GM12878 (cell line): ENCODE data around the gene ITGA11. TPM values are rescaled to one million over a fixed set of nuclear protein-coding genes. Genes with fewer than 3 reads are reported as not detected.

ENCODE experiments used
- EGR1 ChIP-seq, 2 experiments: IDR thresholded peaks; 1 replicate in 1 of 2; 2 replicates in 1 of 2; pipeline ENCODE4 v1.6.1; 2011 to 2012; ENCODE audit warnings: low read depth in 2 of 2, low read length in 2 of 2, borderline replicate concordance in 1 of 2, mild to moderate bottlenecking in 1 of 2, moderate library complexity in 1 of 2
- EP300 ChIP-seq, 2 experiments: fragments of 150-350 bp in 1 of 2; IDR thresholded peaks; 2 replicates each; pipeline ENCODE4 v1.6.1; 2011 to 2012; ENCODE audit warnings: low read depth in 2 of 2, low read length in 2 of 2, borderline replicate concordance in 1 of 2, improper control_type of control experiment in 1 of 2, inconsistent platforms in 1 of 2; ENCODE audit not compliant: control insufficient read depth in 1 of 2
- NFYB ChIP-seq: IDR thresholded peaks from 2 replicates; pipeline ENCODE4 v1.6.1; 2011; ENCODE audit warnings: low read depth, mild to moderate bottlenecking, low read length, improper control_type of control experiment, moderate library complexity; ENCODE audit not compliant: insufficient read depth
- NR2F1 ChIP-seq: fragments of 450-650 bp; conservative IDR thresholded peaks from 2 replicates; pipeline ENCODE4 v1.6.1; 2017; ENCODE audit warnings: mild to moderate bottlenecking
- SMAD1 ChIP-seq: fragments of 450-650 bp; IDR thresholded peaks from 2 replicates; pipeline ENCODE4 v1.6.1; 2018; ENCODE audit warnings: mild to moderate bottlenecking, low read depth; ENCODE audit not compliant: partially characterized antibody
- SUPT20H ChIP-seq: IDR thresholded peaks from 2 replicates; pipeline ENCODE4 v1.6.1; 2011; ENCODE audit warnings: low read depth, mild to moderate bottlenecking, low read length, moderate library complexity, borderline replicate concordance; ENCODE audit not compliant: control insufficient read depth
- TBL1XR1 ChIP-seq: IDR thresholded peaks from 2 replicates; pipeline ENCODE4 v1.6.1; 2012; ENCODE audit warnings: low read depth, low read length, improper control_type of control experiment
- TCF3 ChIP-seq: IDR thresholded peaks from 2 replicates; pipeline ENCODE4 v1.6.1; 2012; ENCODE audit warnings: low read depth, mild to moderate bottlenecking, low read length, borderline replicate concordance; ENCODE audit not compliant: insufficient read depth
- WRNIP1 ChIP-seq: IDR thresholded peaks from 2 replicates; pipeline ENCODE4 v1.6.1; 2011; ENCODE audit warnings: low read depth, low read length, improper control_type of control experiment, borderline replicate concordance
- polyA plus RNA-seq, 11 experiments: library from polyadenylated mRNA; depleted of rRNA in 4 of 11; unstranded in 6 of 11; stranded (reverse) in 5 of 11; fragments of >200 nt; fragmentation: Nextera tagmentation in 4 of 11; fragmentation: Illumina TruSeq in 1 of 11; extraction: Ambion mirVana in 4 of 11; extraction: Trizol in 1 of 11; gene quantifications; 1 replicate in 1 of 11; 2 replicates in 10 of 11; pipeline versions ENCODE4 v1.2.1 to v1.2.3, GENCODE V29; 2011 to 2016; ENCODE audit warnings: inconsistent platforms in 2 of 11, missing spikeins in 2 of 11, low read depth in 1 of 11
- total RNA-seq, 4 experiments: library from RNA; depleted of rRNA in 3 of 4; stranded (reverse); fragments of >200 nt in 3 of 4; fragmentation: Illumina TruSeq in 1 of 4; extraction: Trizol in 1 of 4; gene quantifications; 2 replicates each; pipeline versions ENCODE4 v1.2.1 to v1.2.3, GENCODE V29; 2013 to 2021
- TF ChIP-seq, protein P1 (sequence below): fragments of 450-650 bp; IDR thresholded peaks from 2 replicates; pipeline ENCODE4 v1.6.1; 2016; ENCODE audit warnings: mild to moderate bottlenecking
- TF ChIP-seq, protein P2 (sequence below): fragments of 150-350 bp; IDR thresholded peaks from 2 replicates; pipeline ENCODE4 v1.6.1; 2014; ENCODE audit warnings: mild to moderate bottlenecking, low read depth, low read length
- TF ChIP-seq, protein P3 (sequence below): fragments of 450-650 bp; formaldehyde crosslinking; IDR thresholded peaks from 2 replicates; pipeline ENCODE4 v1.4.0; 2020; ENCODE audit warnings: mild to moderate bottlenecking, moderate library complexity
- TF ChIP-seq, protein P4 (sequence below): fragments of 450-650 bp; IDR thresholded peaks from 2 replicates; pipeline ENCODE4 v1.6.1; 2017; ENCODE audit warnings: mild to moderate bottlenecking, moderate library complexity
- TF ChIP-seq, protein P5 (sequence below): fragments of 450-650 bp; conservative IDR thresholded peaks from 2 replicates; pipeline ENCODE4 v1.6.1; 2017; ENCODE audit warnings: mild to moderate bottlenecking, moderate library complexity

The ITGA11 gene
- total and polyA plus RNA-seq, 10 of the 15 experiments (the other 5 are each of a cell fraction or from before 2014, with no cell fraction given) = under 0.01 to 0.36 (median 0.13) TPM; not detected in 1

DNA sequence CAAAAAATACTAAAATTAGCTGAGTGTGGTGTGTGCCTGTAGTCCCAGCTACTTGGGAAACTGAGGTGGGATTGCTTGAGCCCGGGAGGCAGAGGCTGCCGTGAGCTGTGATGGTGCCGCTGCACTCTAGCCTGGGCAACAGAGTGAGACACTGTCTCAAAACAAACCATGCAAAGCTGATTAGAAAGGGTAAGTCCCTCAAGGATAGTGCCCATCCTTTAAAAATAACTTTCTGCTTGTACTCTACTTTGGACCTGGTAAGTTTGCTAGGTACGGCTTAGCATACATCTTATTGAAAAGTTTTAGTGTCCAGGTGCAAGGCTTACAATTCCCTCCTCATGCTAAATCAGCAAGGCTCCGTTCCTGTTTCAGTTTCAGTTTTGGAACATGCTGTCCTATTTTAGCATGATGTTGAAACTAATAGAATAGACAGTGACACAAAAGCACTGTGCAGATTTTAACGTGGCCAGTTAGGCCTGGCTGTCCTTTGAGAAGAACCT lies 133.0 kb downstream of the ITGA11 start (continued):
- 0 out of 4 replicates have a peak, but pooled peaks of 1 of the 2 experiments have one; percentile 21 for TF ChIP-seq EP300 (IDR thresholded peaks at IDR 0.05; ENCODE audit: borderline replicate concordance in 1 of 2, control insufficient read depth in 1 of 2, low read depth in 2 of 2, low read length in 2 of 2)
- TF ChIP-seq SMAD1 = no peak
- TF ChIP-seq TBL1XR1 = no peak
- TF ChIP-seq, protein P1, sequence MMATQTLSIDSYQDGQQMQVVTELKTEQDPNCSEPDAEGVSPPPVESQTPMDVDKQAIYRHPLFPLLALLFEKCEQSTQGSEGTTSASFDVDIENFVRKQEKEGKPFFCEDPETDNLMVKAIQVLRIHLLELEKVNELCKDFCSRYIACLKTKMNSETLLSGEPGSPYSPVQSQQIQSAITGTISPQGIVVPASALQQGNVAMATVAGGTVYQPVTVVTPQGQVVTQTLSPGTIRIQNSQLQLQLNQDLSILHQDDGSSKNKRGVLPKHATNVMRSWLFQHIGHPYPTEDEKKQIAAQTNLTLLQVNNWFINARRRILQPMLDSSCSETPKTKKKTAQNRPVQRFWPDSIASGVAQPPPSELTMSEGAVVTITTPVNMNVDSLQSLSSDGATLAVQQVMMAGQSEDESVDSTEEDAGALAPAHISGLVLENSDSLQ = no peak; the same call in 1 of the 2 replicates
- TF ChIP-seq, protein P2, sequence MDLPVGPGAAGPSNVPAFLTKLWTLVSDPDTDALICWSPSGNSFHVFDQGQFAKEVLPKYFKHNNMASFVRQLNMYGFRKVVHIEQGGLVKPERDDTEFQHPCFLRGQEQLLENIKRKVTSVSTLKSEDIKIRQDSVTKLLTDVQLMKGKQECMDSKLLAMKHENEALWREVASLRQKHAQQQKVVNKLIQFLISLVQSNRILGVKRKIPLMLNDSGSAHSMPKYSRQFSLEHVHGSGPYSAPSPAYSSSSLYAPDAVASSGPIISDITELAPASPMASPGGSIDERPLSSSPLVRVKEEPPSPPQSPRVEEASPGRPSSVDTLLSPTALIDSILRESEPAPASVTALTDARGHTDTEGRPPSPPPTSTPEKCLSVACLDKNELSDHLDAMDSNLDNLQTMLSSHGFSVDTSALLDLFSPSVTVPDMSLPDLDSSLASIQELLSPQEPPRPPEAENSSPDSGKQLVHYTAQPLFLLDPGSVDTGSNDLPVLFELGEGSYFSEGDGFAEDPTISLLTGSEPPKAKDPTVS = no peak
- TF ChIP-seq TCF3 = no peak
- TF ChIP-seq, protein P3, sequence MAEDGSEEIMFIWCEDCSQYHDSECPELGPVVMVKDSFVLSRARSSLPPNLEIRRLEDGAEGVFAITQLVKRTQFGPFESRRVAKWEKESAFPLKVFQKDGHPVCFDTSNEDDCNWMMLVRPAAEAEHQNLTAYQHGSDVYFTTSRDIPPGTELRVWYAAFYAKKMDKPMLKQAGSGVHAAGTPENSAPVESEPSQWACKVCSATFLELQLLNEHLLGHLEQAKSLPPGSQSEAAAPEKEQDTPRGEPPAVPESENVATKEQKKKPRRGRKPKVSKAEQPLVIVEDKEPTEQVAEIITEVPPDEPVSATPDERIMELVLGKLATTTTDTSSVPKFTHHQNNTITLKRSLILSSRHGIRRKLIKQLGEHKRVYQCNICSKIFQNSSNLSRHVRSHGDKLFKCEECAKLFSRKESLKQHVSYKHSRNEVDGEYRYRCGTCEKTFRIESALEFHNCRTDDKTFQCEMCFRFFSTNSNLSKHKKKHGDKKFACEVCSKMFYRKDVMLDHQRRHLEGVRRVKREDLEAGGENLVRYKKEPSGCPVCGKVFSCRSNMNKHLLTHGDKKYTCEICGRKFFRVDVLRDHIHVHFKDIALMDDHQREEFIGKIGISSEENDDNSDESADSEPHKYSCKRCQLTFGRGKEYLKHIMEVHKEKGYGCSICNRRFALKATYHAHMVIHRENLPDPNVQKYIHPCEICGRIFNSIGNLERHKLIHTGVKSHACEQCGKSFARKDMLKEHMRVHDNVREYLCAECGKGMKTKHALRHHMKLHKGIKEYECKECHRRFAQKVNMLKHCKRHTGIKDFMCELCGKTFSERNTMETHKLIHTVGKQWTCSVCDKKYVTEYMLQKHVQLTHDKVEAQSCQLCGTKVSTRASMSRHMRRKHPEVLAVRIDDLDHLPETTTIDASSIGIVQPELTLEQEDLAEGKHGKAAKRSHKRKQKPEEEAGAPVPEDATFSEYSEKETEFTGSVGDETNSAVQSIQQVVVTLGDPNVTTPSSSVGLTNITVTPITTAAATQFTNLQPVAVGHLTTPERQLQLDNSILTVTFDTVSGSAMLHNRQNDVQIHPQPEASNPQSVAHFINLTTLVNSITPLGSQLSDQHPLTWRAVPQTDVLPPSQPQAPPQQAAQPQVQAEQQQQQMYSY = no peak
- no peak for TF ChIP-seq EGR1 (IDR thresholded peaks at IDR 0.05; ENCODE audit: borderline replicate concordance in 1 of 2, low read depth in 2 of 2, low read length in 2 of 2)
- no peak for TF ChIP-seq NFYB
- TF ChIP-seq, protein P4, sequence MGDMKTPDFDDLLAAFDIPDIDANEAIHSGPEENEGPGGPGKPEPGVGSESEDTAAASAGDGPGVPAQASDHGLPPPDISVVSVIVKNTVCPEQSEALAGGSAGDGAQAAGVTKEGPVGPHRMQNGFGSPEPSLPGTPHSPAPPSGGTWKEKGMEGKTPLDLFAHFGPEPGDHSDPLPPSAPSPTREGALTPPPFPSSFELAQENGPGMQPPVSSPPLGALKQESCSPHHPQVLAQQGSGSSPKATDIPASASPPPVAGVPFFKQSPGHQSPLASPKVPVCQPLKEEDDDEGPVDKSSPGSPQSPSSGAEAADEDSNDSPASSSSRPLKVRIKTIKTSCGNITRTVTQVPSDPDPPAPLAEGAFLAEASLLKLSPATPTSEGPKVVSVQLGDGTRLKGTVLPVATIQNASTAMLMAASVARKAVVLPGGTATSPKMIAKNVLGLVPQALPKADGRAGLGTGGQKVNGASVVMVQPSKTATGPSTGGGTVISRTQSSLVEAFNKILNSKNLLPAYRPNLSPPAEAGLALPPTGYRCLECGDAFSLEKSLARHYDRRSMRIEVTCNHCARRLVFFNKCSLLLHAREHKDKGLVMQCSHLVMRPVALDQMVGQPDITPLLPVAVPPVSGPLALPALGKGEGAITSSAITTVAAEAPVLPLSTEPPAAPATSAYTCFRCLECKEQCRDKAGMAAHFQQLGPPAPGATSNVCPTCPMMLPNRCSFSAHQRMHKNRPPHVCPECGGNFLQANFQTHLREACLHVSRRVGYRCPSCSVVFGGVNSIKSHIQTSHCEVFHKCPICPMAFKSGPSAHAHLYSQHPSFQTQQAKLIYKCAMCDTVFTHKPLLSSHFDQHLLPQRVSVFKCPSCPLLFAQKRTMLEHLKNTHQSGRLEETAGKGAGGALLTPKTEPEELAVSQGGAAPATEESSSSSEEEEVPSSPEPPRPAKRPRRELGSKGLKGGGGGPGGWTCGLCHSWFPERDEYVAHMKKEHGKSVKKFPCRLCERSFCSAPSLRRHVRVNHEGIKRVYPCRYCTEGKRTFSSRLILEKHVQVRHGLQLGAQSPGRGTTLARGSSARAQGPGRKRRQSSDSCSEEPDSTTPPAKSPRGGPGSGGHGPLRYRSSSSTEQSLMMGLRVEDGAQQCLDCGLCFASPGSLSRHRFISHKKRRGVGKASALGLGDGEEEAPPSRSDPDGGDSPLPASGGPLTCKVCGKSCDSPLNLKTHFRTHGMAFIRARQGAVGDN = peak; percentile 66
- TF ChIP-seq SUPT20H = no peak
- TF ChIP-seq, protein P5, sequence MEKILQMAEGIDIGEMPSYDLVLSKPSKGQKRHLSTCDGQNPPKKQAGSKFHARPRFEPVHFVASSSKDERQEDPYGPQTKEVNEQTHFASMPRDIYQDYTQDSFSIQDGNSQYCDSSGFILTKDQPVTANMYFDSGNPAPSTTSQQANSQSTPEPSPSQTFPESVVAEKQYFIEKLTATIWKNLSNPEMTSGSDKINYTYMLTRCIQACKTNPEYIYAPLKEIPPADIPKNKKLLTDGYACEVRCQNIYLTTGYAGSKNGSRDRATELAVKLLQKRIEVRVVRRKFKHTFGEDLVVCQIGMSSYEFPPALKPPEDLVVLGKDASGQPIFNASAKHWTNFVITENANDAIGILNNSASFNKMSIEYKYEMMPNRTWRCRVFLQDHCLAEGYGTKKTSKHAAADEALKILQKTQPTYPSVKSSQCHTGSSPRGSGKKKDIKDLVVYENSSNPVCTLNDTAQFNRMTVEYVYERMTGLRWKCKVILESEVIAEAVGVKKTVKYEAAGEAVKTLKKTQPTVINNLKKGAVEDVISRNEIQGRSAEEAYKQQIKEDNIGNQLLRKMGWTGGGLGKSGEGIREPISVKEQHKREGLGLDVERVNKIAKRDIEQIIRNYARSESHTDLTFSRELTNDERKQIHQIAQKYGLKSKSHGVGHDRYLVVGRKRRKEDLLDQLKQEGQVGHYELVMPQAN = peak; percentile 47
- no peak for TF ChIP-seq WRNIP1
- TF ChIP-seq NR2F1 = no peak
